Heart left ventricle (tissue), 13 donors: ENCODE results near the gene RPS6KA2.

Experiments used
- POLR2A ChIP-seq, 2 donors: fragments of 450-650 bp; IDR thresholded peaks; one replicate each; pipeline ENCODE4 v1.6.1; 2017; ENCODE audit warnings: antibody characterized with exemption in 2 of 2, mild to moderate bottlenecking in 2 of 2, moderate library complexity in 2 of 2
- TF ChIP-seq, protein P1 (sequence below), 12 donors: fragments of 200-600 bp; sonication (generic) in 4 of 12; IDR thresholded peaks; one replicate each; pipeline versions ENCODE4 v1.5.0 to v1.8.0; 2018 to 2022; ENCODE audit warnings: antibody characterized with exemption in 12 of 12, mild to moderate bottlenecking in 5 of 12
- donor health status: ischemic (EF 13 %, LVEDD 7.1; RV severe dilation, severe dysfunction).
- donor health status: DM: no; HTN: yes; CAD: no.
- donor health status: DM: no; HTN: no; CAD: no.
- donor health status: ischemic (EF 25% LVEDD 6.9; RV normal size, moderate dysfunction).
- donor health status: ischemic (EF 25% LVEDD 5.7; RV mildly dilated, moderate dysfunction).
- donor health status: ischemic (EF 35%, LVEDD 5.7; RV mildly dilated, moderate dysfunction).
- donor health status: nonischemic (EF 11% LVEDD 7.7; RV severe dilation, severe dysfunction).
- donor health status: DM: yes; HTN: yes; CAD: no.
- donor health status: PGD.
- donor health status: ischemic (EF 29% LVEDD 5.4; RV normal size, mild dysfunction).
- donor health status: nonischemic (EF 23%, LVEDD 6.1; RV moderate dilation, normal function).

DNA sequence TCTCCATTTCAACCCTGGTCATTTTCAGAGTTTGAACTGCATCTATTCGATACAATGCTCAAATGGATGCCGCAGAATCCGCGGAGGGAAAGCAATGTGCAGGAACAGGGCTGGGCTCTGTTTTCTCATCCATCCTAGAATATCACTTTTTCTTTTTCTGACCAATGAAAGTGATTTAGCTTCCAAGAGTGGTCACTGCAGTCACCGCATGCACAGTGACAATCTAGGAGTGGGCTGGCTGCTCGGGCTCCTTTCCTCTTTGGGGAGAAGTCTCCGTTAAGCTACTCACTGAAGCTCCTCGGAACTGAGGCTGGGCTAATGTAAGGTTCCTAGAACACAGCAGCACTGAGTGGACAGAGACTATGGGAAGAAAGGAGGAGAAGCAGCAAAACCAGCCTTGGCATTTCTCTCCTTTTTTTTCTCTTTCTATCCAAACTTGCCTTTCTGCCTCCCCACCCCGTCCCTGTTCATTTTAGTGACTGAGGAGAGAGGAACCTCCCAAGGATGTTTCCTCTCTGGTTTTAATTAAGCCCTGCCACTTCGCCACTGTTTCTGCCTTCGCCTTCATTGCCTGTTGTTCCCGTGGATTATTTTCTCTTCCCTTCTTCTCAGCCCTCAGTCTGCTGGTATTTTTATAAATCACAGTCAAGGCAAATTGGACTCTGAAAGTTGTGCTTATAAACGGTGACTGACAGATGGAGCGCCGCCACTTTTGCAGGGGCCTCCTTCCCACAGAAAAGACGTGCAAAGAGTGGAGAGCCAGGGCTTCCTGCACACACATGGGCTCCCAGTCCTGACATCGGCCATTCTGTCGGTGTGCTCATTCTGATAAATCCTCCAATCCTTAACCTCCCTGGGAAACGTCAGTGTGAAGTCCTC is 81.7 kb downstream of the RPS6KA2 start:
- TF ChIP-seq, protein P1, sequence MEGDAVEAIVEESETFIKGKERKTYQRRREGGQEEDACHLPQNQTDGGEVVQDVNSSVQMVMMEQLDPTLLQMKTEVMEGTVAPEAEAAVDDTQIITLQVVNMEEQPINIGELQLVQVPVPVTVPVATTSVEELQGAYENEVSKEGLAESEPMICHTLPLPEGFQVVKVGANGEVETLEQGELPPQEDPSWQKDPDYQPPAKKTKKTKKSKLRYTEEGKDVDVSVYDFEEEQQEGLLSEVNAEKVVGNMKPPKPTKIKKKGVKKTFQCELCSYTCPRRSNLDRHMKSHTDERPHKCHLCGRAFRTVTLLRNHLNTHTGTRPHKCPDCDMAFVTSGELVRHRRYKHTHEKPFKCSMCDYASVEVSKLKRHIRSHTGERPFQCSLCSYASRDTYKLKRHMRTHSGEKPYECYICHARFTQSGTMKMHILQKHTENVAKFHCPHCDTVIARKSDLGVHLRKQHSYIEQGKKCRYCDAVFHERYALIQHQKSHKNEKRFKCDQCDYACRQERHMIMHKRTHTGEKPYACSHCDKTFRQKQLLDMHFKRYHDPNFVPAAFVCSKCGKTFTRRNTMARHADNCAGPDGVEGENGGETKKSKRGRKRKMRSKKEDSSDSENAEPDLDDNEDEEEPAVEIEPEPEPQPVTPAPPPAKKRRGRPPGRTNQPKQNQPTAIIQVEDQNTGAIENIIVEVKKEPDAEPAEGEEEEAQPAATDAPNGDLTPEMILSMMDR (IDR thresholded peaks at IDR 0.05): no peak
- no peak for TF ChIP-seq POLR2A (IDR thresholded peaks at IDR 0.05)
